Peyer's patch (tissue), 4 donors: ENCODE data around the gene AQP10. TPM values are rescaled to one million over a fixed set of nuclear protein-coding genes. Genes with fewer than 3 reads are reported as not detected.
"Not testable (repeated sequence)": the region's sequence is repeated elsewhere in the genome, so short reads cannot be mapped to it uniquely, and the experiment has no call there.

ENCODE experiments used
- DNase-seq, 3 donors: peaks; one replicate each; pipeline ENCODE4 v3.0.0-alpha.2; 2017 to 2019
- H3K27ac ChIP-seq, 4 donors: fragments of 200-600 bp; sonication (generic); one replicate each; pipeline ENCODE4 v1.5.1; 2016 to 2019
- H3K27me3 ChIP-seq, 2 donors: fragments of 200-600 bp; sonication (generic); one replicate each; pipeline ENCODE4 v1.5.1; 2019
- H3K36me3 ChIP-seq, 3 donors: fragments of 200-600 bp; sonication (generic); one replicate each; pipeline ENCODE4 v1.5.1; 2016 to 2019
- H3K4me1 ChIP-seq, 4 donors: fragments of 200-600 bp; sonication (generic); one replicate each; pipeline ENCODE4 v1.5.1; 2016 to 2019
- H3K4me3 ChIP-seq, 4 donors: fragments of 200-600 bp; sonication (generic); 1 replicate in 3 of 4; 2 replicates in 1 of 4; pipeline ENCODE4 v1.5.1; 2016 to 2019; ENCODE audit warnings: mild to moderate bottlenecking in 1 of 4
- H3K9me3 ChIP-seq, 4 donors: fragments of 200-600 bp; sonication (generic); one replicate each; pipeline ENCODE4 v1.5.1; 2016 to 2019; ENCODE audit warnings: mild to moderate bottlenecking in 1 of 4
- CTCF ChIP-seq, 6 experiments: fragments of 450-650 bp in 4 of 6; fragments of 200-600 bp in 2 of 6; sonication (generic) in 1 of 6; IDR thresholded peaks; one replicate each; pipeline ENCODE4 v1.5.1; 2017 to 2019; ENCODE audit warnings: antibody characterized with exemption in 6 of 6, mild to moderate bottlenecking in 3 of 6, moderate library complexity in 1 of 6
- POLR2A ChIP-seq, 2 donors: fragments of 450-650 bp; IDR thresholded peaks; one replicate each; pipeline ENCODE4 v1.5.1; 2017; ENCODE audit warnings: antibody characterized with exemption in 2 of 2, mild to moderate bottlenecking in 2 of 2, moderate library complexity in 2 of 2
- total RNA-seq, 4 donors: library from RNA; depleted of rRNA; stranded (reverse); fragments of >200 nt; gene quantifications; one replicate each; pipeline ENCODE4 v1.1.0, GENCODE V29; 2016

AQP10 gene
- total RNA-seq, 4 donors from 2014 or later = 0.85 TPM; not detected in 3

- no peak overlapping the region for H3K27ac ChIP-seq
- H3K4me1 ChIP-seq = no peaks in the 10 kb centered on the region
- H3K27me3 ChIP-seq = no peaks in the 10 kb centered on the region
- DNase-seq = no peak
- no peak overlapping the region for H3K4me3 ChIP-seq
- H3K36me3 ChIP-seq = no peaks in the 10 kb centered on the region
- TF ChIP-seq CTCF (IDR thresholded peaks at IDR 0.05) (no peak), POLR2A (IDR thresholded peaks at IDR 0.05) (no peak)
- no peaks in the 10 kb centered on the region for H3K9me3 ChIP-seq
Observed at GRCh38 chr1:154306151-154306550, 14.7 kb upstream of the AQP10 start.

- not testable (repeated sequence) for H3K27me3 ChIP-seq, DNase-seq, H3K27ac ChIP-seq, H3K4me3 ChIP-seq, H3K4me1 ChIP-seq, H3K36me3 ChIP-seq, H3K9me3 ChIP-seq
Observed at GRCh38 chr1:154307670-154308270, 13.1 kb upstream of the AQP10 start.

- not testable (repeated sequence) for H3K4me1 ChIP-seq, H3K27ac ChIP-seq, DNase-seq, H3K9me3 ChIP-seq, H3K36me3 ChIP-seq, H3K27me3 ChIP-seq, H3K4me3 ChIP-seq
Observed at GRCh38 chr1:154309136-154309535, 11.8 kb upstream of the AQP10 start.

GRCh38 chr1:154312229-154313065, 8.4 kb upstream of the AQP10 start:
- H3K36me3 ChIP-seq, H3K4me3 ChIP-seq: not testable (repeated sequence)

GRCh38 chr1:154313066-154313356, 7.9 kb upstream of the AQP10 start:
- no peaks in the 10 kb centered on the region for H3K36me3 ChIP-seq
- no peak for TF ChIP-seq CTCF (IDR thresholded peaks at IDR 0.05)
- TF ChIP-seq POLR2A (IDR thresholded peaks at IDR 0.05) = no peak
- H3K27me3 ChIP-seq = no peaks in the 10 kb centered on the region
- H3K4me3 ChIP-seq = no peak overlapping the region
- H3K9me3 ChIP-seq = no peaks in the 10 kb centered on the region
- no peaks in the 10 kb centered on the region for H3K4me1 ChIP-seq
- no peak for DNase-seq
- no peak overlapping the region for H3K27ac ChIP-seq

More at GRCh38 chr1:154312229-154313065, 8.4 kb upstream of the AQP10 start:
- H3K9me3 ChIP-seq, H3K4me1 ChIP-seq, H3K27ac ChIP-seq, DNase-seq, H3K27me3 ChIP-seq: not testable (repeated sequence)

GRCh38 chr1:154314226-154314625, 6.7 kb upstream of the AQP10 start:
- not testable (repeated sequence) for H3K27me3 ChIP-seq, H3K4me3 ChIP-seq, H3K4me1 ChIP-seq, H3K27ac ChIP-seq, H3K9me3 ChIP-seq, H3K36me3 ChIP-seq, DNase-seq

- Histone ChIP-seq H3K27me3 (no peaks in the 10 kb centered on the region), H3K4me3 (no peak overlapping the region), H3K27ac (no peak overlapping the region), H3K36me3 (no peaks in the 10 kb centered on the region), H3K4me1 (no peaks in the 10 kb centered on the region), H3K9me3 (no peaks in the 10 kb centered on the region)
- TF ChIP-seq CTCF (IDR thresholded peaks at IDR 0.05) (no peak), POLR2A (IDR thresholded peaks at IDR 0.05) (no peak)
- no peak for DNase-seq
Observed at GRCh38 chr1:154316704-154317103, 4.2 kb upstream of the AQP10 start.

- Histone ChIP-seq H3K9me3 (no peaks in the 10 kb centered on the region), H3K27ac (no peak overlapping the region), H3K4me3 (no peak overlapping the region), H3K4me1 (no peaks in the 10 kb centered on the region), H3K36me3 (no peaks in the 10 kb centered on the region), H3K27me3 (no peaks in the 10 kb centered on the region)
- DNase-seq = no peak
- TF ChIP-seq CTCF (IDR thresholded peaks at IDR 0.05) (no peak), POLR2A (IDR thresholded peaks at IDR 0.05) (no peak)
Observed at GRCh38 chr1:154318386-154318785, 2.5 kb upstream of the AQP10 start.

GRCh38 chr1:154321609-154321934, 679 bp downstream of the AQP10 start:
- not testable (repeated sequence) for H3K4me1 ChIP-seq, H3K27ac ChIP-seq, H3K9me3 ChIP-seq, DNase-seq, H3K4me3 ChIP-seq, H3K27me3 ChIP-seq, H3K36me3 ChIP-seq
